GM12874 (cell line): ENCODE results near the gene IGSF9B.

Experiments
- CTCF ChIP-seq: IDR thresholded peaks from 2 replicates; pipeline ENCODE4 v1.5.1; 2011; ENCODE audit warnings: low read depth, mild to moderate bottlenecking, control low read depth, low read length, moderate library complexity; ENCODE audit not compliant: insufficient read depth

IGSF9B gene

GRCh38 chr11:133934096-133934495 is 22.7 kb downstream of the IGSF9B start:
- TF ChIP-seq CTCF = no peak

- TF ChIP-seq CTCF = no peak
Observed at GRCh38 chr11:133931449-133932060, 25.2 kb downstream of the IGSF9B start.

- TF ChIP-seq CTCF = peak; percentile 26; the same call in 1 of the 2 replicates
Observed at GRCh38 chr11:133930767-133931448, 25.9 kb downstream of the IGSF9B start.

GRCh38 chr11:133930053-133930766 is 26.6 kb downstream of the IGSF9B start:
- no peak for TF ChIP-seq CTCF

- TF ChIP-seq CTCF = no peak
Observed at GRCh38 chr11:133929401-133930052, 27.2 kb downstream of the IGSF9B start.

GRCh38 chr11:133928628-133929059 is 28.1 kb downstream of the IGSF9B start:
- no peak for TF ChIP-seq CTCF
